Small intestine (tissue), 7 donors: ENCODE measurements around the gene NRXN3. TPM values are rescaled to one million over a fixed set of nuclear protein-coding genes. Genes with fewer than 3 reads are reported as not detected.

Source experiments
- DNase-seq, 2 donors: peaks; one replicate each; pipeline versions ENCODE4 v3.0.0 to v3.0.0-alpha.2; 2013
- FAIRE-seq: peaks from 2 replicates; lab custom pipeline; 2012; peaks lifted over from hg19 to GRCh38; lab: Jason Lieb, UNC
- H3K27ac ChIP-seq, 3 donors: one replicate each; pipeline ENCODE4 v1.5.1; 2013; ENCODE audit warnings: low read length in 2 of 3, mild to moderate bottlenecking in 2 of 3, control low read depth in 1 of 3, inconsistent platforms in 1 of 3, low read depth in 1 of 3, moderate library complexity in 1 of 3
- H3K27me3 ChIP-seq, 3 donors: one replicate each; pipeline ENCODE4 v1.6.1; 2013; ENCODE audit warnings: low read length in 3 of 3, inconsistent platforms in 1 of 3; ENCODE audit not compliant: control insufficient read depth in 3 of 3, insufficient read depth in 3 of 3
- H3K36me3 ChIP-seq, 3 donors: one replicate each; pipeline ENCODE4 v1.6.1; 2013; ENCODE audit warnings: low read length in 3 of 3, inconsistent platforms in 1 of 3, low read depth in 1 of 3, mild to moderate bottlenecking in 1 of 3, moderate library complexity in 1 of 3; ENCODE audit not compliant: control insufficient read depth in 3 of 3, insufficient read depth in 2 of 3
- H3K4me1 ChIP-seq, 3 donors: one replicate each; pipeline ENCODE4 v1.6.1; 2013; ENCODE audit warnings: low read length in 2 of 3, inconsistent platforms in 1 of 3, low read depth in 1 of 3, mild to moderate bottlenecking in 1 of 3, moderate library complexity in 1 of 3; ENCODE audit not compliant: control insufficient read depth in 3 of 3, insufficient read depth in 2 of 3
- H3K4me3 ChIP-seq, 3 donors: one replicate each; pipeline ENCODE4 v1.5.1; 2013; ENCODE audit warnings: low read length in 3 of 3, control low read depth in 1 of 3, inconsistent platforms in 1 of 3, low read depth in 1 of 3, mild to moderate bottlenecking in 1 of 3, moderate library complexity in 1 of 3
- H3K9me3 ChIP-seq, 2 donors: one replicate each; pipeline ENCODE4 v1.6.1; 2013; ENCODE audit warnings: low read depth in 1 of 2, low read length in 1 of 2; ENCODE audit not compliant: control insufficient read depth in 2 of 2, insufficient read depth in 1 of 2
- WGBS, 3 donors: extraction: QIAGEN DNeasy Blood & Tissue Kit; methylation state at CpG; one replicate each; pipeline ENCODE4 v1.1.7; 2013; 5-methylcytosine and 5-hydroxymethylcytosine counted together
- polyA plus RNA-seq, 4 donors: library from polyadenylated mRNA; stranded (reverse) in 3 of 4; unstranded in 1 of 4; fragments of 200-250 nt in 3 of 4; fragments of 120-200 nt in 1 of 4; gene quantifications; one replicate each; pipeline versions ENCODE4 v1.2.1 to v1.2.3, GENCODE V29; 2013
- donor health status: healthy with polysubstance abuse.
- donor health status: control.
- donor health status: control.
- donor health status: Bipolar disorder and iron deficiency.
- donor health status: healthy.

NRXN3 gene
- polyA plus RNA-seq, 4 donors: 2.3 TPM; not detected in 2

- DNase-seq (no peak), FAIRE-seq (no peak)
- no peak overlapping the region for H3K27ac ChIP-seq
- H3K9me3 ChIP-seq: no peaks in the 10 kb centered on the region
- H3K4me3 ChIP-seq: no peak overlapping the region
- H3K27me3 ChIP-seq: no peaks in the 10 kb centered on the region
- 94 to 96% (median 96%) methylated on average over 1 of the region's 1 CpG for WGBS, 3 donors
- H3K4me1 ChIP-seq: no peaks in the 10 kb centered on the region
- H3K36me3 ChIP-seq: no peaks in the 10 kb centered on the region
These were observed 747.3 kb downstream of the NRXN3 start for GRCh38 chr14:78917462-78917861.

- no peak for DNase-seq
- WGBS, 3 donors: 30 to 53% (median 42%) methylated on average over 2 of the region's 2 CpGs
- Histone ChIP-seq H3K9me3 (no peaks in the 10 kb centered on the region), H3K4me1 (no peaks in the 10 kb centered on the region), H3K27me3 (no peaks in the 10 kb centered on the region), H3K4me3 (no peak overlapping the region), H3K36me3 (no peaks in the 10 kb centered on the region), H3K27ac (no peak overlapping the region)
- no peak for FAIRE-seq
These were observed 751.7 kb downstream of the NRXN3 start for GRCh38 chr14:78921856-78922255.

DNA sequence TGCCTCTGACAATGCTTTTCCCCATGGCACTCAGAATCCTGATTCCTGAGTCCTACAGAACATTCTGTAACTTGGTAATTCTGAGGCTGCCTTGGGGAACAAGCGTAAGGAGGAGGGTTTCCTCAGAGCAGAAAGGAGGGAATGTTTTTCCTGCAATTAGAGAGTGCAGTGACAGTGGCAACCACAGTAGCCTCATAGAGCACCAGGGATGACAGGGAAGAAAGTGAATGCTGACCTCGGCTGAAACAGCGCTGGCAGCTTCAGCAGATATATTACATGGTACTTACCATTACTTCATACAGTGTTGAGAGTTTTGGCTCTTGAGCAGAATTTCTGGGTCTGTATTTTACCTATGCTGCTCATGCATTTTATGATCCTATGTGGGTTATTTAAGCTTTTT, 757.1 kb downstream of the NRXN3 start:
- no peak for DNase-seq
- Histone ChIP-seq H3K4me3 (no peak overlapping the region), H3K27me3 (no peaks in the 10 kb centered on the region), H3K36me3 (no peaks in the 10 kb centered on the region), H3K27ac (no peak overlapping the region), H3K9me3 (no peaks in the 10 kb centered on the region), H3K4me1 (no peaks in the 10 kb centered on the region)
- WGBS, 3 donors: 79 to 87% (median 82%) methylated on average over 3 of the region's 3 CpGs
- FAIRE-seq: no peak

DNA sequence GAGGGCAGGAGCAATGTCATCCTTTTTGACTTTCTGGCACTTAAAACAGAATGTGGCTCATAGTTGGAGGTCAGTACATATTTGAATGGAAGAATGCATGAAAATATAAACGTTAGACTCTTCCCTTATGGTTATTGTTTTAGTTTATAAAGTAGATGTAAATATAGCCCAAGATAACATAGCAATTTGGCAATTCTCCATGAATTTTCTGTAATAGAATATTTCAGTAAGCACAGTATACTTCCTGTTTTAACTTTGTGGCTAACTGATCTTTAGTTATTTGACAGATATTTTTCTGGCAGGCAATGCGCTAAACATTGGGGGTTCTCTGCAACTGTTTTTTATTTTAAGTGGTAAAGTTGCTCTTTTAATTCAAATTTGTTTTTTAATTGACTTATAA, 763.0 kb downstream of the NRXN3 start:
- Histone ChIP-seq H3K4me3 (no peak overlapping the region), H3K36me3 (no peaks in the 10 kb centered on the region), H3K27me3 (no peaks in the 10 kb centered on the region), H3K27ac (no peak overlapping the region), H3K4me1 (no peaks in the 10 kb centered on the region), H3K9me3 (no peaks in the 10 kb centered on the region)
- WGBS, 3 donors: 23 to 34% (median 28%) methylated on average over 2 of the region's 2 CpGs
- FAIRE-seq (no peak), DNase-seq (no peak)

DNA sequence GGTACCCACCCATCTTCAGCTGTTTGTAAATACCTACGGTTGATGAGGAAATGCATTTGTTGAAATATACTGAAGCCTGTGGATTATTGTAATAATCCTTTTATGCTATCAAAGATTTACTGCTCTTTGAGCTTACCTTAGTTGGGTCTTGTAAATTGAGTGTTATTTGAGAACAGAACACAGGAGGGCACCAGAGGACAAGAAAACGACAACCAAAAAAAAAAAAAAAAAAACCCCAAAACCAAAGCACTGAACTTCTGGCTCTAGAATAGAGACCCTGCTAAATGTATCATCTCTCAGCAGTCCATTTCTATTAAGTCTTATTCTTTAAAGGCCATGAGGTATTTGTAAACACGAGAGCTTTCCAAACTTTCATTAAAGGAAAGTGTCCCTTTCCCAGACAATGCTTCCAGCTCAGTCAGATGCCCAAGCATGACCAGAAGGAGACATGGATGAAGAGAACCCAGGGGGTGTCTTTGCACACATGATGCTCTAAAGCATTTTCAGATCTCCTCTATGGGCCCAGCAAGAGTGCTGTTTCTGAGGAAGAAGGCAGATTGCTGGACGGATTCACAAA, 763.9 kb downstream of the NRXN3 start:
- Histone ChIP-seq H3K4me1 (no peaks in the 10 kb centered on the region), H3K27me3 (no peaks in the 10 kb centered on the region), H3K4me3 (no peak overlapping the region), H3K27ac (no peak overlapping the region), H3K9me3 (no peaks in the 10 kb centered on the region), H3K36me3 (no peaks in the 10 kb centered on the region)
- WGBS, 3 donors: 24 to 25% (median 24%) methylated on average over 4 of the region's 4 CpGs
- FAIRE-seq (no peak), DNase-seq (peak; percentile 18 to 44)

DNA sequence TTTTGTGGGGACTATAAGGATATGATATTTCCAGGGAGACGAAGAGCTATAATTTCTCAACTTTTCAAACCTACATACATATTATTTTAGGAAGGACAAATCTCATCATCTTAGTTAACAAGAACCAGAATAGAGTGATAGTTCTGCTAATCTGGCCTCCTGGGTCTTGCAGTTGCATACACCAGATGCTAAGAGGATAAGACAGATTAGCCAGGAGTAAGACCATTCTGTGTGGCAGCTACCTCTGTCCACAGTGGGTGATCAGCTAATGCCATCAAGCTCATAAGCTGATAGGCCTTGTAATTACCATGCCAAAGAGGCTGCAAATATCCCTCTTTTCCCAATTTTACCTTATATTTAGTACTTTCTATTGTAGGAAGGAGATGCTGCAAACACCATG, 776.8 kb downstream of the NRXN3 start:
- no peak for FAIRE-seq
- Histone ChIP-seq H3K4me1 (peaks cover 0 to 12% (median 0%) of the 10 kb centered on the region in 3 donors), H3K36me3 (no peaks in the 10 kb centered on the region), H3K27me3 (peaks cover 0 to 3% (median 2%) of the 10 kb centered on the region in 3 donors), H3K27ac (no peak overlapping the region), H3K9me3 (no peaks in the 10 kb centered on the region), H3K4me3 (no peak overlapping the region)
- DNase-seq: no peak
- 88 to 100% (median 96%) methylated on average over 1 of the region's 1 CpG for WGBS, 3 donors

GRCh38 chr14:78947681-78948080, 777.5 kb downstream of the NRXN3 start:
- peaks cover 0 to 12% (median 0%) of the 10 kb centered on the region in 3 donors for H3K4me1 ChIP-seq
- H3K36me3 ChIP-seq: no peaks in the 10 kb centered on the region
- H3K4me3 ChIP-seq: no peak overlapping the region
- peaks cover 0 to 2% (median 0%) of the 10 kb centered on the region in 3 donors for H3K27me3 ChIP-seq
- DNase-seq: no peak
- no peak overlapping the region for H3K27ac ChIP-seq
- H3K9me3 ChIP-seq: no peaks in the 10 kb centered on the region
- no peak for FAIRE-seq
- 92 to 100% (median 98%) methylated on average over 2 of the region's 2 CpGs for WGBS, 3 donors

GRCh38 chr14:78950649-78951048, 780.5 kb downstream of the NRXN3 start:
- no peaks in the 10 kb centered on the region for H3K9me3 ChIP-seq
- peak; percentile 62 to 79 for DNase-seq
- peaks cover 0 to 2% (median 0%) of the 10 kb centered on the region in 3 donors for H3K27me3 ChIP-seq
- H3K4me1 ChIP-seq: peaks cover 0 to 12% (median 0%) of the 10 kb centered on the region in 3 donors
- H3K27ac ChIP-seq: peak overlapping the region in 1 of 3 donors; percentile 48
- WGBS, 3 donors: 5 to 20% (median 6%) methylated on average over 3 of the region's 3 CpGs
- no peak for FAIRE-seq
- H3K36me3 ChIP-seq: no peaks in the 10 kb centered on the region
- no peak overlapping the region for H3K4me3 ChIP-seq

DNA sequence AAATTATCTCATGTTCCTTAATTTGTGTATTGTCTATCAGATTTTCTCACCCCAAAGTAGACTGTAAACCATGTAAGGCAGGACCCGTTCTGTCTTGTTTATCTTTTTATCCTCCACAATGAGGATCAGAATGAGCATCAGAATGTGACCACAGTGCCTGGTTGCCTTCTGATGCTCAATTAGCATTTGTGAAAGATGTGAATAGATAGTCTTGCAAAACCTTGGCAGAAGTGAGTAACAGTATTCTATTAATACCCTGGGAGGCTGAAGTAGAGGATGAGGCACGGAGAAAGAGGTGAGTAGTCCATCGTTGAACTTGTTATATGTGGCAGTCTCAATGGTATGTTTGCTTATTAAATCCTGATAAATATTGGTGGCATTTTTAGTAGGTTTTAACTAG, 781.4 kb downstream of the NRXN3 start:
- Histone ChIP-seq H3K27ac (no peak overlapping the region), H3K4me1 (peaks cover 0 to 12% (median 0%) of the 10 kb centered on the region in 3 donors), H3K27me3 (peaks cover 0 to 2% (median 0%) of the 10 kb centered on the region in 3 donors), H3K36me3 (no peaks in the 10 kb centered on the region), H3K4me3 (no peak overlapping the region), H3K9me3 (no peaks in the 10 kb centered on the region)
- WGBS, 3 donors: 72 to 76% (median 76%) methylated on average over 3 of the region's 3 CpGs
- DNase-seq (no peak), FAIRE-seq (no peak)
